GOT3 (cell line): Measurements from ENCODE around the gene ZMYM2.
"Not testable (repeated sequence)": the region's sequence is repeated elsewhere in the genome, so short reads cannot be mapped to it uniquely, and the experiment has no call there.

Source experiments
- DNase-seq: peaks from one replicate; lab custom pipeline; 2025; ENCODE audit warnings: mixed read lengths; lab: John Stamatoyannopoulos, UW

Gene ZMYM2

DNA sequence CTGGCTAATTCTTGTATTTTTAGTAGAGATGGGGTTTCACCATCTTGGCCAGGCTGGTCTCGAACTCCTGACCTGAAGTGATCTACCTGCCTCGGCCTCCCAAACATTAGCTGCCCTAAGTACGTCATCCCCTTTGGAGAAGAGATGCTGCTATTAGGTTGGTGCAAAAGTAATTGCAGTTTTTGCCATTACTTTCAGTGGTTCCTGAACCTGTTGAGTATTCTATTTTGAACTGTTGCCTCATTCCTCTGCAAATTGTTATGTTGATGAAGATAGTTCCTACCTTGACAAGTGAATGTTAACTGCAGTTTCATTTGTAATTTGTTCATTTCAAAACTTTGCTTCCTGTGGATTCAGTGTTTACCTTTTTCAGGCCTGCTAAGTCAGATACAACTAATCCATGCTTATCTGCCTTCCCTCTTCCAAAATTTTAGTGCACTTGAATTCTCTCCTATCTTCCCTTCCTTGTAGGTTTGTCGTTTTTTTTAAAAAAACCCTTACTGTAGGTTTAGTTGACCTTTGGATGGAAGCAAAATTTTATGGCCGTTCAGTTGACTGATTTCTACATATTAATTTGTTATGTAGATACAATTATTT, 24.0 kb downstream of the ZMYM2 start:
- DNase-seq = no peak

DNA sequence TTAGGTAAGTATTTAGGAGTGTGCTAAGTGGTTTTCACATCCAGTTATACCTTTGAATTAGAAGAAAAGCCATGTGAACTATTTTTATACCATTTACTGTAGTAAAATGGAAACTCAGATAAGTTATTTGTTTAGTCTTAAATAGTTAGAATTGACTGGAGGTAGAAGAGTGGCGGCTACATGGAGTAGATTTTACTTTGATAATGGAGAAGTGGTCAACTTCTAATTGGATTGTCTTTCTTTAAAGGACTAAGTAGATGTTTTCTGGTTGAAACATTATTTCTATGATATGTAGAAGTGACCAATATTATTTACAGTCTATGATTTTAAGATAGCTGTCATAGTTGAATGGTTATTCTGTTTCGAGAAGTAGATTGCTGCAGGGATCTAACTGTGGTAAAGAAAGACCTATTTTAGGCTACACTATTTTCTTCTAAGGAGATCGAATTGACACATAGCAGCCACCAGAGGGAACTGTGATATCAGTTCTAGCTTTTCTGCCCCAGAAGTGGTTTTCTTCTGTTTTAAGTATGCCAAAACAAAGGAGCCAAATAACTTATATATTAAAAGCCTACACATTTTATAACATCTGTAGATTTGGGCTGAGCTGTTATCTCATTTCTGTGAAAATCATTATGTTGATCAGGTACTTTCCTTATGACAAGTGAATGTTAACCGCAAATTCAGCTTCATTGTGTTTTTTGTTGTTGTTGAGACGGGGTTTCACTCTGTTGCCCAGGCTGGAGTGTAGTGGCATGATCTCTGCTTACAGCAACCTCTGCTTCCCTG, 26.1 kb downstream of the ZMYM2 start:
- no peak for DNase-seq

- DNase-seq = no peak
These were observed 26.7 kb downstream of the ZMYM2 start for GRCh38 chr13:19985219-19985556.

DNA sequence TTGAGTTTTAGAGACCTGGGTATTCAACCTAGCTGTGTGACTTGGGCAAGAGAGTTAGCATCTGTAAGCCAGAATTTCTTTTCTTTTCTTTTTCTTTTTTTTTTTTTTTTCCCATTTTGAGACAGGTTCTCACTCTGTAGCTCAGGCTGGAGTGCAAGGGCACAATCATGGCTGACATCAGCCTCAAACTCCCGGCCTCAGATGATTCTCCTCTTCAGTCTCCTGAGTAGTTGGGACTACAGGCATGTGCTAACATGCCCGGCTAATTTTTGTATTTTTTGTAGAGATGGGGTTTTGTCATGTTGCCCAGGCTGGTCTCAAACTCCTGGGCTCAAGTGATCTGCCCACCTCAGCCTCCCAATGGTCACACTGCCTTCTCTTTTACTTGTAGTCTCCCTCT, 33.0 kb downstream of the ZMYM2 start:
- no peak for DNase-seq

DNA sequence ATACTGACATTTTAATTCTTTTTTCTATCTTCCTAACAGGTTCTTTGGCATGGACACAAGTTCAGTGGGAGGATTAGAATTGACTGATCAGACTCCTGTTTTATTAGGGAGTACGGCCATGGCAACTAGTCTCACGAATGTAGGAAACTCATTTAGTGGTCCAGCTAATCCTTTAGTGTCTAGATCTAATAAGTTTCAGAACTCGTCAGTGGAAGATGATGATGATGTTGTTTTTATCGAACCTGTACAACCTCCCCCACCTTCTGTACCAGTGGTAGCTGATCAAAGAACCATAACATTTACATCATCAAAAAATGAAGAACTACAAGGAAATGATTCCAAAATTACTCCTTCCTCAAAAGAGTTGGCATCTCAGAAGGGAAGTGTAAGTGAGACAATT, 34.5 kb downstream of the ZMYM2 start:
- DNase-seq = no peak

- no peak for DNase-seq
These were observed 40.4 kb downstream of the ZMYM2 start for GRCh38 chr13:19998960-19999359.

- no peak for DNase-seq
These were observed 41.6 kb downstream of the ZMYM2 start for GRCh38 chr13:20000062-20000552.

GRCh38 chr13:20001366-20002190, 43.1 kb downstream of the ZMYM2 start:
- no peak for DNase-seq

DNA sequence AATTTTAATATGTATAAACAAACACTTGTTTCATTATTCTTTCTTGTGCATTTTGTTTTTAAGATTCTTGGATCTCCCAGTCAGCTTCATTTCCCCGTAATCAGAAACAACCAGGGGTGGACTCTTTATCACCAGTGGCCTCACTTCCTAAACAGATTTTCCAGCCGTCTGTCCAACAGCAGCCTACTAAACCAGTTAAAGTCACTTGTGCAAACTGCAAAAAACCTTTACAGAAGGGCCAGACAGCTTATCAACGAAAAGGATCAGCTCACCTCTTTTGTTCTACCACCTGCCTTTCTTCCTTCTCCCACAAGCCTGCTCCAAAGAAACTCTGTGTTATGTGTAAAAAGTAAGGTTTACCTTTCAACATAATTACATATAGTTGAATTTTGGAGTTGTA, 44.3 kb downstream of the ZMYM2 start:
- DNase-seq = no peak

DNA sequence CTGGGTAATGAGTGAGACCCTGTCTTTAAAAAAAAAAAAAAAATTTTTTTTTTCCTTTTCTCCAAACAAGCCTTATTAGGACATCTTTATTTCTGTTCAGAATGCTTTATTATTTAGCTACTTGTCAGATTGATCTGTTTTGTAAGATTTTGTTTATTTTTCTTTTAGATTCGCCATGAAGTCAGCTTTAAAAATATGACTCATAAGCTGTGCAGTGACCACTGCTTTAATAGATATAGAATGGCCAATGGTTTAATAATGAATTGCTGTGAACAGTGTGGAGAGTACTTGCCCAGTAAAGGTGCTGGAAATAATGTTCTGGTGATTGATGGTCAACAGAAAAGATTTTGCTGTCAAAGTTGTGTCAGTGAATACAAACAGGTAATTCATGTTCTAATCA, 47.7 kb downstream of the ZMYM2 start:
- DNase-seq = no peak

- no peak for DNase-seq
These were observed 57.2 kb downstream of the ZMYM2 start for GRCh38 chr13:20015763-20016162.

DNA sequence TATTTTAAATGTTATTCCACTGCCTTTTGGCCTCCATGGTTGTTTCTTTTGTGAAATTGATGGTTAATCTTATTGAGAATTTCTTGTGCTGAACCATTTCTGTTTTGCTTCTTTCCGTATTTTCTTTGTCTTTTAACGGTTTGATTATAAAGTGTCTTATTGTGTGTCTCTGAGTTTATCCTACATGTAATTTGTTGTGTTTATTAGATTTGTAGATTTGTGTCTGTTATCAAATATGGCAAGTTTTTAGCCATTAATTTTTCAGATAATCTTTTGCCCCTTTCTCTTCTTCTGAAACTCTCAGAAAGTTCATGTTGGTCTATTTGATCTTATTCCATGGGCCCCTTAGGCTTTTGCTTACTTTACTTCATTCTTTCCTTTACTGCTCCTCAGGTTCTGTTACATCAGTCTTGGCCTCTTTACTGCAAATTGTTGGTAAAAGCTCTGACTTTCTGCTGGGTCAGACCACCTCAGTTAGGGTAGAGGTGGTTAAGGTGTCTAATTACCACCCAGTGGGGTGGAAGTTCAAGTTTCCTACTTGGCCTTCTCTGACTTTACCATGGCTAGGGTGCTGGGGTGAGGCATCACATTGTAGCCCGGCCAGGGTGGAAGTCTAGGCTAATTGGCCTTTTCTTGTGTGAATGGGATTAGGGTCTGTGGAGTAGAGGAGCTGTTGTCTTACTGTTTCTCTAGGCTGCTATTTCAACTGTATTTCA, 58.3 kb downstream of the ZMYM2 start:
- DNase-seq = no peak

DNA sequence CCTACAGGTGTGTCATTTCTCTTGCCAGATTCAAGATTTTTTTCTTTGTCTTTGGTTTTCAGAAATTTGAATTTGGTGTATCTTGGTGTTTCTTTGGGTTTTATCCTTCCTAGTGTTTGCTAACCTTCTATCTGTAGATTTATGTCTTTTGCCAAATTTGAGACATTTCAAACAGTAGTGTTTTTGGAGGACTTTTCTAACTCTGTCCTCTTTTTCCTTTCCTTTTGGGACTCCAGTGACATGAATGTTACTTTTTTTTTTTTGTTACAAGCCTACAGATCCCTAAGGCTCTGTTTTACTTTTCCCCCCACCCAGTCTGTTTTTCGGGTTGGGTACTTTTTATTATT, 58.8 kb downstream of the ZMYM2 start:
- DNase-seq = no peak

DNA sequence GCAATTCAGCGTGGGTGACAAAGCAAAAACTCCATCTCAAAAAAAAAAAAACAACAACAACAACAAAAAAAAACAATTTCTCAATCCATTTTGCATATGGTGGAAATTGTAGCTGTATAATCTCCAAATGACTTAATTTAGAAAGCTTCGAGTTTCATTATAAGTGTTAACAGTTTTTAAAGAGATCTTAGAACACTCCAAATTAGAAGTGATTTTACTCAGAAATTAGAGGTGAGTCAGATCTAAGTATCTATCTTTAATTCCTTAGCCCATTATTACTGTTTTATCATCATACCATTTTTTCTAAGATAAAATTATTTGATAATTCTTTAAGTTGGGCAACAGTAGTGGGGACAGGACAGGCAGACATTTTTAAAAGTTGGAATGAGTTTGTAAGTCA, 60.5 kb downstream of the ZMYM2 start:
- DNase-seq = no peak

DNA sequence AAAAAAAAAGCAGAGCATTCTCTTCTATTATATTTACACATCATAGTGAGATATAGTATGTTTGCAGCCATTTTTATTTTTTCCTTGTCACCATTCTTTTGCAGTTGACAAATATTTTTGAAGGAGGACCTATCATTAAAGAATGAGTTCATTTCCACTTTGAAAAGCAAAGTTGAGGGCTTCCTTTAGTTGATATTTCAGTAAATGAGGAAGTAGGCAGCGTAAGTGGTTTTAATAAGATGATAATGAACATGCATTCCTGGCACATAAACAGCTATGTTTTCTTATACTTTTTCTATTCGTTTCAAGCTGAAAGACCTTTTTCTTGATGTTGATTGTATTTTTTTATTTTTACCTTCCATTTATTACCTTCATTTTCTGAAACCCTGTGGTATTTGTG, 66.2 kb downstream of the ZMYM2 start:
- no peak for DNase-seq

- DNase-seq = no peak
These were observed 70.4 kb downstream of the ZMYM2 start for GRCh38 chr13:20028953-20029352.

DNA sequence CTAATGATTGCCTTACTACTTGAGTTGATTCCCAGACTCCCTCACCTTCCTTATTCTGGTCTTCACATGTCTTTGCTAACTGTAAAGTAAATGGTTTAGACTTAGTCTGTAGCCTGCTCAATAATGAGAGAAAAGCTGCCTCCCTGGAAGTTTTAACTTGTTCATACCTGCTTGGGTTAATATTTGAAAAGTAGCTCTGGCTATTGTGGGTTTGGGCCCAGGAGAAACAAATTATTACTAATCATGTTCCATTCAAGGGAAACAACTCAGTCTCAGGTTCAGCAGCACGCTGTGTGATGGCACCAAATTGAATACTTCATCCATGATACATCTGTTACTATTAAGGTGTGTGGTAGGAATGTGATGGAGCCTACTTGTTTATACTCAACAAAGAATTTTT, 75.0 kb downstream of the ZMYM2 start:
- no peak for DNase-seq

DNA sequence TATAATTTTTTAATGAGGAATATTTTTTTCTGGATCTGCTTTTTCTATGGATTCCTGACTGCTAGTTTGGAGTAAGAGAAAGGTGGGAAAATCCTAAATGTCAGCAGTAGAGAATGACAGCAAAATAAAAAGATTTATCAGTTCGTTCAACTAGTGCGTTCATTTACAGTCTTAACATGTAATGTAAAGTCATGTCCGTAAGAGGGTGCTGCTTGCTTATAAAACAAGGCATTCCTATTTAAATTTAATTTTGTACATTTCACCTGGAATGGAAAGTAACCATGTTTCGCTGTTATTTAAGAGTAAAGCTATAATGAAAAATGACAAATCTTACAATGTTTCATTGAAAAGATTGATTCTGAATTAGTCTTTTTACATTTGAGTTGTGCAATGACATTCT, 76.6 kb downstream of the ZMYM2 start:
- DNase-seq = no peak

DNA sequence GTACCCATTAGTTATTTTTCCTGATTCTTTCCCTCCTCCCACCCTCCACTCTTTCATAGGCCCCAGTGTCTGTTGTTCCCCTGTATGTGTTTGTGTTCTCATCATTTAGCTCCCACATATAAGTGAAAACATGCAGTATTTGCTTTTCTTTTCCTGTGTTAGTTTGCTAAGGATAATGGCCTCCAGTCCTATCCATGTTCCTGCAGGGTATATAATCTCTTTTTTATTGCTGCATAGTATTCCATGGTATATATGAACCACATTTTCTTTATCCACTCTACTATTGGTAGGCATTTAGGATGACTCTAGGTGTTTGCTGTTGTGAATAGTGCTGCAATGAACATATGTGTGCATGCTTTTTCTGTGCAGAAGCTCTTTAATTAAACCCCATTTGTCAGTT, 79.4 kb downstream of the ZMYM2 start:
- DNase-seq = no peak

- DNase-seq = not testable (repeated sequence)
These were observed 84.1 kb downstream of the ZMYM2 start for GRCh38 chr13:20042603-20043002.

DNA sequence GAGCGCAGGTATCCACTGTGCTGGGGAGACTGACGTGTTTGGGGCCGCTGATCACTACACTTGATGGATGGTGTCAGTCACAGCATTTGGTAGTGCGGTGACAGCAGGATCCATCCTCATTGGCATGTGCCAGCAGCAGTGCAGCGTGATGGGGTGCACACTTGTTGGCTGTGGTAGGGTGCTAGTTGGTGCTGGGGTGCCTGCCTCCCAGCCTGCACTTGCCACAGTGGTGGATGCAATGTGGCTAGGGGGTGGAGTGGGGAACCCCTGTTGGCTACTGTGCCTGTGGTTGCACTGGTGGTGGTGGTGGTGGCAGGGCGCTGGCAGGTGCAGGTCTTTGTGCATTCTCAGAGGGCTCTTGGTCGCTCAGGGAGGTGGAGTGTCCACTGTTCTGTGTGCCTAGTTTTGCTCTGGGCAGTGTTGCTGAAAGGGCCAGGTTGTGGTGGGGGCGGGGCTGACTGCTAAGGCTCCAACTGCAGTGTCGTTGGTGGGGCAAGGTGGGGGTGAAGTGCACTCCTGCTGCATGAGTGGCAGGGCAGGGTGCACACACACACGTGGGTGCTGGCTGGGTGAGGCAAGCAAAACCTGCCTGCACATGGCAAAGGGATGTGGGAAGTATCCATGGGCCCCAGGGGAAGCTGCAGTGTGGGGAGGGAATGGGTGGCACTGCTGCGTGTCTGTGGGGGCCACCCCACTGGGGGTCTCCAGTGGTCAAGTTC, 84.8 kb downstream of the ZMYM2 start:
- no peak for DNase-seq

DNA sequence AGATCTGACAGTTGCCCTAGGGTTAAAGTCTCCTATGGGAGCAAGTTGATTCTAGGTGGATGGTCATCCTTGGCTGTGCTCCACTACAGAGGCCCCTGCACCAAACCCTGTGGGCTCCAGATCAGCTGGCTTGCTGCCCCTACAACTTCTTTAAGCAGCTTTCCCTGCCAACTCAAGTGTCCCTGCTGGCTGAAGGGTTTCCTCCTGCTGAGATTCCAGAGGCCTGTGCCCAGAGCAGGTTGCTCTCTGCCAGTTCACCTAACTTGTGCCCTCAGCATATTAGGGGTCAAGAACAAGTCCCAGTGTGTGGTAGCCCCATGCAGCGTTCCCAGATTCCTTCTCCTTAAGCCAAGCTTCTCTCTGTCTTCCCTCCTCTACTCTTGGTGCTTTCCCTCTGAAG, 85.6 kb downstream of the ZMYM2 start:
- no peak for DNase-seq
